ENCODE measurements around the gene CD48.

Gene CD48

GRCh38 chr1:160631983-160632625, 79.5 kb downstream of the CD48 start:
- Histone ChIP-seq H3K79me2 (ENCODE audit: control insufficient read depth, insufficient read depth, low read length, unreplicated experiment) (no peaks in the 10 kb centered on the region), H2AFZ (ENCODE audit: low read length, unreplicated experiment) (no peak overlapping the region), H3K36me3 (ENCODE audit: insufficient read depth, low read length) (no peaks in the 10 kb centered on the region), H3K4me1 (ENCODE audit: control insufficient read depth, insufficient read depth, low read length, unreplicated experiment) (no peaks in the 10 kb centered on the region), H3K27me3 (ENCODE audit: insufficient read depth, low read length) (0 out of 2 replicates have a peak, but pooled peaks cover 10% of the 10 kb centered on the region), H3K4me3 (ENCODE audit: low read depth, low read length) (no peak overlapping the region), H3K27ac (ENCODE audit: low read depth, low read length) (no peak overlapping the region)

- 0 out of 2 replicates have a peak, but pooled peaks cover 10% of the 10 kb centered on the region for H3K27me3 ChIP-seq (ENCODE audit: insufficient read depth, low read length)
- no peak overlapping the region for H3K27ac ChIP-seq (ENCODE audit: low read depth, low read length)
Measured at GRCh38 chr1:160630523-160631451, 80.8 kb downstream of the CD48 start.

GRCh38 chr1:160629286-160630210, 82.1 kb downstream of the CD48 start:
- Histone ChIP-seq H3K27ac (ENCODE audit: low read depth, low read length) (no peak overlapping the region), H3K4me3 (ENCODE audit: low read depth, low read length) (no peak overlapping the region), H3K4me1 (ENCODE audit: control insufficient read depth, insufficient read depth, low read length, unreplicated experiment) (no peaks in the 10 kb centered on the region), H2AFZ (ENCODE audit: low read length, unreplicated experiment) (no peak overlapping the region), H3K36me3 (ENCODE audit: insufficient read depth, low read length) (no peaks in the 10 kb centered on the region), H3K27me3 (ENCODE audit: insufficient read depth, low read length) (peaks cover 14% of the 10 kb centered on the region), H3K79me2 (ENCODE audit: control insufficient read depth, insufficient read depth, low read length, unreplicated experiment) (no peaks in the 10 kb centered on the region)

More at GRCh38 chr1:160630523-160631451, 80.8 kb downstream of the CD48 start:
- Histone ChIP-seq H3K4me3 (ENCODE audit: low read depth, low read length) (no peak overlapping the region), H2AFZ (ENCODE audit: low read length, unreplicated experiment) (no peak overlapping the region), H3K79me2 (ENCODE audit: control insufficient read depth, insufficient read depth, low read length, unreplicated experiment) (no peaks in the 10 kb centered on the region), H3K36me3 (ENCODE audit: insufficient read depth, low read length) (no peaks in the 10 kb centered on the region), H3K4me1 (ENCODE audit: control insufficient read depth, insufficient read depth, low read length, unreplicated experiment) (no peaks in the 10 kb centered on the region)

DNA sequence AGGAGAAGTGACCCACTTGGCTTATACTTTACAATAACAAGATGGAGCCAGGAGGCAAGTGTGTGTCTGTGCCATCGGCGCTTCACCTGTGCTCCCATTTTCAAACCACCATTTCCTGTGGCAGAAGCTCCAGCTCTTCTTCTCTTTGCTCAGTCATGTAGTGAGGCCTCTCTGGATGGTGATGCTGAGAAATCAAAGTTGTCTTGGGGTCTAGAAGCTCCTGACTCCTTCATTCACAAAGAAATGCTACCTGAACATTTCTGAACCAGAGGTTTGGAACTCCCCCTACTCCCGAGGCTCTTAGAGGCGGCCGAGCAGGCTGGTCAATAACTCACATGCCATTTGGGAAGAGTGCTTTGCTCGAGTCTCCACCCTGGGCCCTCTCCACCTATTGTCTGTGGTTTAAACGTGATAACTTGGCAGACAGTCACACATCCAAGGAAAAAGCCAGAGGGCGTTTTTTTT, 82.8 kb downstream of the CD48 start:
- H3K27ac ChIP-seq (ENCODE audit: low read depth, low read length), result no peak overlapping the region
- H3K79me2 ChIP-seq (ENCODE audit: control insufficient read depth, insufficient read depth, low read length, unreplicated experiment), result no peaks in the 10 kb centered on the region
- no peak overlapping the region for H3K4me3 ChIP-seq (ENCODE audit: low read depth, low read length)
- H2AFZ ChIP-seq (ENCODE audit: low read length, unreplicated experiment), result no peak overlapping the region
- H3K36me3 ChIP-seq (ENCODE audit: insufficient read depth, low read length), result no peaks in the 10 kb centered on the region
- H3K4me1 ChIP-seq (ENCODE audit: control insufficient read depth, insufficient read depth, low read length, unreplicated experiment), result no peaks in the 10 kb centered on the region
- H3K27me3 ChIP-seq (ENCODE audit: insufficient read depth, low read length), result peaks cover 15% of the 10 kb centered on the region

All from ACC112 (cell line).